ENCODE measurements around the gene PTPRN2.
"Not testable (repeated sequence)": the region's sequence is repeated elsewhere in the genome, so short reads cannot be mapped to it uniquely, and the experiment has no call there.

Gene PTPRN2

DNA sequence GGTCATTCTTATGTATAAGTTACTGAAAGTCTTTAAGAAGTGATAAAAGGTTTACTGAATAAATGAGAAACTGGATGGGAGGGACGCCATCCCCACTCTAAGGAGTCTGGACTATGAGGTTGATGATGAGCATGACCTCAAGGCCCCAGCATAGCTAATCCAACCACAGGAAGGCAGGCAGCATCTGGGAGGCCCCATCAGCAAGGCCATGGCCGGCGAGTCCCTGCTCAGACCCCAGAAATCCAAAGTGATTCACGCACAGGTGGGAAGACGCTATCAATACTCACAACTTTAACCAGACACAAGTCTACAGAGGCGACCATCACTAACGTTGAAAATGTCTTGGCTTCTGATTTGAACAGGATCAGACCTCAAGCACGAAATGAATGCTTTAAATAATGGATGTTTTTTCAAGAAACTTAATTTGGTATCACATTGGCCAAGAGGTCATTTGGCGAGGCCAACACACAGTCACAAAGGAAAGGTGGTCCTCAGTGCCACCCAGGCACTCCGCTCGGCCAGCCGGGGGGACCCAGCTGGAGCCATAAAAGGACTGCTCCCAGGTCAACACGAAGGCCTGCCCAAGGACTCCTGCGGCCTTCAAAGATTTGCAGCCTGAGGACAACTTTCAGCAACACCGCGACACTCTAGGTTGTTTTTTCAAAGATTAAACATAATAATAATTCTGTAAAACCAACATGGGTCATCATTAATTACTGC, 228.5 kb downstream of the PTPRN2 start:
- DNase-seq = no peak

DNA sequence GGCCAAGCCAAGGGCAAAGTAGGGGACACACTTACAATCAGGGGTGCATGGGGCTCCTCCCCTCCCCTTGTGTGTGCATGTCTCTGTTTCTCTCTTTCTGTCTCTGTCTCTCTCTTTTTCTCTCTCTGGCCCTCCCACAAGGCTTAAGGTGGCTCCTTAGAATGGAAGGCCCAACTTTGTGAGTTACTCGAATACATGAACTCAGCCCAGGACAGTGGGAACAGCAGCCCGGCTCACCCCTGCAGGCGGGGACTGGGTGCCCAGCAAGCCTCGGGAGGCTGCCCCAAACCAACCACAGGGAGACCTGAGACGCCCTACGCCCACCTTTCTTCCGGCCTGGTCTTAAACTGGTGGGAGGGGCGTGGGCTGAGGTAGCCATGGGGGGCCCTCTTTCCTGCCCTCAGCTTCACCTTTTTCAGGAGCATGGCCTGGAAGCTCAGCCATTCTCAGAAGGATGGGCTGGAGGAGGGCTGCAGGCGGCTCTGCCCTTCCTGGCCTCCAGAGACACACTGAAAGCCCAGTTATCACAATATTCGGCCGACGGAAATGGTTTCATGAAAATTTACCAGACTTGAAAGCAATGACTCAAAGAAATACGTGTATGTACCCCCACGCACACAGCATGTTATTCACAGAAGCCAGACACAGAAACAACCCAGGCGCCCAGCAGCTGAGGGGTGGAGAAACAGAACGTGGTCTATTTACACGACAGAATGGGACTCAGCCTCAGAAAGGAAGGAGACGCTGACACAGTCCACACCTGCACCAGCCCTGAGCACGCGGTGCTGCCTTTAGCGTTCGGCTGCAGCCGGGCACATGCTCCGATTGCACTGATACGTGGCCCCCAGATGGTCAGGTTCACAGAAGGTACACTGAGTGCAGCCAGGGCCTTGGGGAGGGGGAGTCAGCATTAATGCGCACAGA, 229.5 kb downstream of the PTPRN2 start:
- DNase-seq = no peak

DNA sequence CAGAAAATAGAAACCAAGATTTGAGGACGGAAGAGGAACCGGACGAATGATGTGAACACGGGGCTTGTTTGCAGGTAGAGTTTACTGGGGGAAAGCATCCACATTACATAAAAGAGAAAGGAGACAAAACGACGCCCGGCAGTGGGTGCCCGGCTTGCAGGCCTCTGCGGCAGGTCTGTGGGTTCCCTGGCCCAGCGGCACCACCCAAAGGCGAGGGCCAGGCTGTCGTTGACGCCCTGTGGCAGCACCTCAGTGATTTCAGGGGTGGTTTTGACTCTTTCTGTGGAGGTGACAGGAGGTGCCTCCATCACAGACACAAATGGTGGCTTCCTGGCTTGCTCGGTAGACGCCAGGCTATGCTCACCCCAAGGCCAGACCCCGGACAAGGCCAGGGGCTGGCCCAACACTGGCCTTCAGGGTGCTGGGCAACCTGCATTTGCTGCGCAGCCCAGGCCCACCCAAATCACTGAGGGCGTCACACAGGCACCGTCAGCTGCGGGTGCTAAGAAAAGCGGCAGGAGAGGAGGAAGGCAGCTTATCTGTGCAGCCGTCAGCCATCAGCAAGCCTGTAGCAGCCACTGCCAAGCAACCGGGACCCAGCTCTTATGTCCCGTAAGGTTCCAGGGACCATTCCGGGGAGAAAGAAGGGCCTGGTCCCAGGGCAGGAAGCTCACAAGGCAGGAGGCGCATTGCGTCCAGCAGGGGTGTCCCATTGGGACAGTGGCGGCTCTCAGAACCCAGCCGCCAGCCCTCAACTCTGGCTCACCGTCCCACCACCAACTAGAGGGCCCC, 230.3 kb downstream of the PTPRN2 start:
- no peak for DNase-seq

DNA sequence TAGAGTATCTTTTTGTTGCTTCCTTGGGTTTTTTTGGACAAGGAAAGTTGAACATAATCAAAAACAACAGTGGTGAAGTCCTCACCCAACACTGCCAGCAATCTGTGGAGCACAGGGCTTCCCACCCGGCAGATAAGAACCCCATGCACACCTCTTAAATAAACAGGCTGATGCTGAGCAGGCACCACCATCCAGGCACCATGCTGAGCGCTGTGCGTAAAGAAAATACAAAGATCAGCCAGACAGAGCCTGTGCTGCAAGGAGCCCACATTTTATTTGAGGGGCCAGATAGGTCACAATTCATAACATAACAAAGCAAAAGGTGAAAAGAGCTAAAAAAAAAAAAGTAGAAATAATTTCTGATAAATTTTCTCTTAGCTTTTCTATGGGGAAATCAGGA, 231.2 kb downstream of the PTPRN2 start:
- no peak for DNase-seq

DNA sequence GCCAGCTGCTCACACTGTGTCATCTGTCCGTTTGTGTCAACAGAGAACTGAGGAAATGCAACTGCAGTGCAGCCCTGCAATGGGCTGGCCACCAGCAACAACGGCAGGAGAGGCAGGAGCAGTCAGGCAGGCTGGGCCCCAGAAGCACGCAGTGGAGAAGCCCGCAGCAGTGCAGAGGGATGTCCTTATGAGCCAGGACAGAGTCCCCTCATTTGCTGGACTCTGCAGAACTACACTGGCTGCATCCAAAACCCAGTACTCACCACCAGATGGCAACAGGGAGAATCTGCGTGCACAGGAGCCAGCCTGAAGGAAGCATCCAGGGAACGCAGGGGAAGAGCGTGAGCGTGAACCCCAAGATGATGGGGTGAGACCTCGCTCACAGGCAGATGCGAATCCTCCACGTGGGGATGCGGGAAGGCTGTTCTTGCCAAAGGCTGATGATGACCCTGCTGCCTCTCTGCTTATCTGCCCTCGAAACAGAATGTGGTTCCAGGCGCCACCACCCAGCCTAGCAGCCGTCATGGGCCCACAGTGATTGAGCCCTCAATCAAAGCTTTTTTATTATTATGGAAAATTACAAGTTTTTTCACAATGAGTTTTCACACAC, 232.1 kb downstream of the PTPRN2 start:
- no peak for DNase-seq

DNA sequence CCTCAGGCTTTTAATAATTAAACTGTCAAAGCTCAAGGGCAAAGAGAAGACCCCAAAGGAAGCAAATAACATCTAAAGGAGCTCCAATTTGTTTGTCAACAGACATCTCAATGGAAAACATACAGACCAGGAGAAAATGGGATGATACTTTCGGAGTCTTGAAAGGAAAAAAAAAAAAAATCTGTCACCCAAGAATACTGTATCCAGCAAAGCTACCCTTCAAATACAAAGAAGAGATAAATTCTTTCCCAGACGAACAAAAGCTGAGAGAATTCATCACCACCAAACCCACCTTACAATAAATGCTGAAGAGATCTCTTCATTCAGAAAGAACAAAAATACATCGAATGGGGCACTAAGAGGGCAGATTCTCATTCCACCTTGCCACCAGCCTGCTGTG, 232.8 kb downstream of the PTPRN2 start:
- DNase-seq = no peak

DNA sequence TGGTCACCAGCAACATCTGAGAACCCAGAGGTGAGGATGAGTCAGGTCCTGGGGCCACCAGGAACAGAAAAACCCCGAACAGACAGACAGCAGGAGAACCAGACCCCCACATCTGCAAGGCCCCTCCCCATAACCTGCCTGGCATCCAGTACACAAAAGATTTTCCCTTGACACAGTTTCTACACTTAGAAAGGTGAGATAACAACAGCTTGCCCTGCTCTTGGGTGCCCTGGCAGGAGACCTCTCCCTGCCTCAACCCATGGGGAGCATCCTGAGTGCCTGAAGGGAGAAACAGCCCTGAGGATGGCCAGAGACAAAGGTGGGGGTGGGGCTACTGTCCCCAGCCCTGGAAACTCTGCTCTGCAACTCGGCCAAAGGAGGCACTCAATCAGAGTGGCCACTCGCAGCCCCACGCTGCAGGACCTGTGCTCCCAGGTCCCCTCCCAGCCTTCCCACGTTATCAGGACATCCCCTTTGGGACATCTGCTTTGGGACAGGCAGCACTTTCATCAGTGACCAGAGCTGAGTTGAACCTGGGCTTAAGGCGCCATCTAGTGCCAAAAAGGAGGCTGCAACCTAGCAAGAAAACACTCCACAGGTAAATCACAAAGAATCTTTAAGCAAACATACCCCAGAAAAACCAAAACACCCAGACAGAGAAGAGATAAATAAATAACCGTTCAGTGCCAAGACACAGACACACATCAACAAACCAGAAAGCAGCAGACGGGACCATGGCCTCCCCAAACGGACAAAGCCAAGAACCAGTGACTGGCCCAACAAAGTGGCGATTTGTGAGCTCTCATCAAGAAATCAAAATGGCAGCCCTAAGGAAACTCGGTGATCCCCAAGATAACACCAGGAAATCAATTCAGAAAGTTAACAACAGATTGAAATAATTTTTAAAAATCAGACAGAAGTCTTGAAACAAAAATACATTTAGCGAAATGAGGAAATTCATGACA, 233.7 kb downstream of the PTPRN2 start:
- no peak for DNase-seq

DNA sequence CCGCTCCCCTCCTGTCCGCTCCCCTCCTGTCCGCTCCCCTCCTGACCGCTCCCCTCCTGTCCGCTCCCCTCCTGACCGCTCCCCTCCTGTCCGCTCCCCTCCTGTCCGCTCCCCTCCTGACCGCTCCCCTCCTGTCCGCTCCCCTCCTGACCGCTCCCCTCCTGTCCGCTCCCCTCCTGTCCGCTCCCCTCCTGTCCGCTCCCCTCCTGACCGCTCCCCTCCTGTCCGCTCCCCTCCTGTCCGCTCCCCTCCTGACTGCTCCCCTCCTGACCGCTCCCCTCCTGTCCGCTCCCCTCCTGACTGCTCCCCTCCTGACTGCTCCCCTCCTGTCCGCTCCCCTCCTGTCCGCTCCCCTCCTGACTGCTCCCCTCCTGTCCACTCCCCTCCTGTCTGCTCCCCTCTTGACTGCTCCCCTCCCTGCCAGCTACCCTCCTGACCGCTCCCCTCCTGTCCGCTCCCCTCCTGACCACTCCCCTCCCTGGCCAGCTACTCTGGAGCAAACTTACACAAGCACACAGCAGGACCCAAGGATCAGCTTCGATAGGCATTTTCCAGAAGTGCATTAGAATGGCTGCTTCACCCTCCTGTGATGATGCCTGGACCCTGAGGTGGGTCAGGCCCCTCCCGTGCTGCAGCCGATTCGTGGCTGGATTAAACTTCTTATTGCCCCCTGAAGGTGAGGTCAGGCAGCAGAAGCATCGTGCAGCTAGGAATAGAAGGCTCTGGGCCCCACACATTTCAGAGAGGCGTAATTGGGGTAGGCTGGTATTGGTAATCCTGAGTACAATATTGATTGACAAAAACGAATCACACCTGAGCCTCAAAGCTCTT, 235.5 kb downstream of the PTPRN2 start:
- DNase-seq = not testable (repeated sequence)

DNA sequence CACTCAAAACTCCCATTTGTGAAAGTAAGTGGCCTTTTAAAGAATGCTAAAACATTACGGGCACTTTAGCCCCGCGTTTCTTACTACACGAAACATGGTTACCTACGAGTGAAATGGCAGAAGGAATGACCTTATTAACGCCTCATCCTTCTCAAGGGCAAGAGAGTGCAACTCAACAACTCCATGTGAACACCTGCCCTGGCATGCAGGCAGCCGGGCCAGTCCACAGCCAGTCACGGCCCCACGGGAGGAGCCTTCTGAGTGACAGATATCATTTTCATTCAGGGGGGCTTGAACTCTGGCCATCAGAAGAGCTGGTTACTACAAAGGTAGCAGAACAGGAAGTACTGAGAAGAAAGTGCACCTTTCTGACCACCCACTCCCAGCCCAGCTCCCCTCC, 236.1 kb downstream of the PTPRN2 start:
- DNase-seq = no peak

DNA sequence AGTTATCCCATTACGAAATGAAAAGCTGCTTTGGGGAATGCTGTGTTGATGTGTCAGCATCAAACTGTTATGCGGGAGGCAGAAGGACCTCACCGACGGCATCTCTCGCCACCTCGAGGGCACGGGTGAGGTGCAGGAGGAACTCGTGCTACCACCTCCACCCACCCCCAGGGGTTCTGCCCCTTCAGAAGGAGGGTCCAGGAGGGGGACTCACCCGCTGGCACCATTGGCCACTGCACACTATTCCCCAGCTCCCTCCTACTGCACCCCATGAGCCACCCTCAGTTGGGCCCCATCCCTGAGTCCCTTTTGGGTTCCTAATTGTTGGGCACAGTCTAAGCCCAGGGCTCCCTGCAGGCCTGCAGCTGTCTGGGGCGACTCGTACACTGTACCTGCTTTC, 236.6 kb downstream of the PTPRN2 start:
- DNase-seq = no peak

DNA sequence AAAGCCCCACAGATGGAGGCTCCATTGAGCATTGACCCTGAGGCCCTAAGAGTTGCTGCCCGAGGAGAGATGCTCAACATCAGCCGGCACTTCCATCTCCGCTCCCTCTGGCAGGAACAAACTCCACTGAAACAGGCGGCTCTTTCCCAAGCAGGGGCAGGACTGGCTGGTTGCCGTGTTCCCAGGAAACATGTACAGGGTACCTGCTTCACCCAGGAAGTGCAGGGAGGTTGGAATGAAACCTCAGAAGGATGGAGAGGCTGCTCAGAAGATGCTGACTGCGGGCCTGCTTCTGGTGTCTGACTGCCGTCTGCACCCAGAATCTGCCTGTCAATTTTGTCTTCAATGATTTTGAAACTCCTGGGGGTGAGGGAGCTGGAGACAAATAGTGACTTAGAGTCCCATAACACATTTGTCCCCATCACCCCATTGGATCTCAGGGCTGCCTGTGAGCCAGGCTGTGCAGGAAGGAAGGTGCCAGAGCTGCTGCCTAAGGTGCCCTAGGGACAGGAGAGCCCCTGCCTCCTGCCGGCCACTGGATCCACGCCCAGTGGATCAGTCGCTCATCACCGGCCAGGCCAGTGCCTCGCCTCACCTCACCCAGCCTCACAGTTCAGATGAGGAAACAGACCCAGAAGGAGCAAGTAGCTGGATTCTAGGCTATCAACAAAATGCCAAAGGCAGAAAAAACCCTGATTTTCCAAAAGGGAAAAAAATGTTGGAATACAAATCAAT, 237.3 kb downstream of the PTPRN2 start:
- DNase-seq = no peak

DNA sequence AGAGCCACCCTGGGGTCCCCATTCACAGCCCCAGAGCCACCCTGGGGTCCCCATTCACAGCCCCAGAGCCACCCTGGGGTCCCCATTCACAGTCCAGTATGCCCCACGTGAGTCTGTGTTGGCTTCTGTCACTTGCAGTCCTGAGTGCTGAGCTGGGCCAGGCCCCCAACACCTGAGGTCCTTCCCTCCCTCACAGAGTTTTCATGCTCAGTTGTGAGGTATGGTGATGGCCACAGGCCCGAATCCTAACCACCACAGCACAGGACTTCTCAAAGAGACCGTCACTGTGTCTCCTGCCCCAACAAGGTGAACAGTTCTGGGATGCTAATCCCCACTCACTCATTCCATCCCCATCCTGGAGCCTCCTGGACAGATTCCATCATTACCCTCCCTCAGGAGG, 239.2 kb downstream of the PTPRN2 start:
- DNase-seq = no peak

DNA sequence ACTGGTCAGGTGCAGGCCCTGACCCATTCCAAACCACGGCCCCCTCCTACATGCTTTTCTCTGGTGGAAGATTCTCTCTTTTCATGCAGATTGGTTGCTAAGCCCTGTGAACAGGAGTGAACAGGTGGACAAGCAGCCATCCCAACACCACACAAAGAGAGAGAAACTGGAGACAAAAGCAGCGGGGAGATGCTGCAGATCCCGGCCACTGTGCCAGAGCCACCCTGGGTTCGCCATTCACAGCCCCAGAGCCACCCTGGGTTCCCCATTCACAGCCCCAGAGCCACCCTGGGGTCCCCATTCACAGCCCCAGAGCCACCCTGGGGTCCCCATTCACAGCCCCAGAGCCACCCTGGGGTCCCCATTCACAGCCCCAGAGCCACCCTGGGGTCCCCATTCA, 239.6 kb downstream of the PTPRN2 start:
- not testable (repeated sequence) for DNase-seq

DNA sequence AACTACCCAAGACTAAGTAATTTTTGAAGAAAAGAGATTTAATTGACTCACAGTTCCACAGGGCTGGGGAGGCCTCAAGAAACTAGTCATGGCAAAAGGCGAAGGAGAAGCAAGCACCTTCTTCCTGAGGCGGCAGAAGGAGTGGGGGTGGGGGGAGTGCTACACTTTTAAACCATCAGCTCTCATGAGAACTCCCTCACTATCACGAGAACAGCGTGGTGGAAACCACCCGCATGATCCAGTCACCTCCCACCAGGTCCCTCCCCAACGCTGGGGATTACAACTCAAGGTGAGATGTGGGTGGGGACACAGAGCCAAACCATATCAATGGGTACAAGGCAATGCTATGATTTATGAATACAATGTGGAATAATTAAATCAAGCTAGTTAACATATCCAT, 241.9 kb downstream of the PTPRN2 start:
- no peak for DNase-seq

DNA sequence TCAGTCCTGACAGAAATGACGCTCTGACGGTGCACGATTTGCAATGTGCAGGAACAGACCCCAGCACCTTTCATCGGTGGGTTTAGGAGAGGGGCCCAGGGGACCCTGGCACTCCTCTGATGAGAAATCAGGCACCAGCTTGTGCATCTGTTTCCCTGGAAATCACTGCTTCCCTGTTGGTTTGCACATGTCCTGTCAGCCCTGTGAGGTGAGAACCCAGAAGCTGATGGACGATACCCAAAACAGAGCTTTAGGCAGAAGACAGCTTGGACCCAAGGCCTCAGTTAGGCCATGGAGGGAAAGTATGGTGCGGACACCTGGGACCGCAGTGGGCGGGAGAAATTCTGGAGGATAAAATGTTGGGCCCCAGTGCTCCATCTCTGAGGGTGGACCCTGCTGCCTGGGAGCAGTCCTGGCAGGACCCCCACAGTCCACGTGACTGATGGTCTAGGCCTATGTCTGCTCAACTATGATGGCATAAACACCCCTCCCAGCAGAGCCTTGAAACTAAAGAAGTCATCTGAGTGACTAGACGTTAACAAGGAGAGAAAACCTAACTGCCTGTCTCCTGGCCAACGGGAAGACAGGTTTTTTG, 242.8 kb downstream of the PTPRN2 start:
- no peak for DNase-seq

DNA sequence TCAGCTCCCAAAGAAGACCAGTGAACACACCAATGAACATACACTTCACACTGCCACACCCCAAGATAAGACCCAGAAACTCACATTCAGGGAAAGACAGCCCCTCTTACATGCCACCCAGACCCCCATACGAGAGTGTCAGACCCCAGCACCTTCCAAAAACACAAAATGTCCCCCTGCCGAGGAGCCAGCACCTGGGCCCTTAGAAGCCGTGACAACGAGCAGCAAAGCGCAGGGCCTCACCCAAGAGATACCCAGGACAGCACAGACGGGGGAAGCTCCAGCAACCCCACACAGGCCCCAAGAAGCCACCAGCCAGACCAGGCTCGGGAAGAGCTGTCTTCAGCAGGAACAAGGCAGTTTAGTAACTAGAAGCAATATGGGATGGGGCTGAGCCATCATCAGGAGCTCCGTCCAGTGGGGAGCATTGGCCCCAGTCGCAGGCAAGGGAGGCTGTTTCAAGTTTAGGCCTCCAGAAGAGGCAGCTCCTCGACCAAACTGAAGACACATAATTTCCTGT, 243.6 kb downstream of the PTPRN2 start:
- no peak for DNase-seq

DNA sequence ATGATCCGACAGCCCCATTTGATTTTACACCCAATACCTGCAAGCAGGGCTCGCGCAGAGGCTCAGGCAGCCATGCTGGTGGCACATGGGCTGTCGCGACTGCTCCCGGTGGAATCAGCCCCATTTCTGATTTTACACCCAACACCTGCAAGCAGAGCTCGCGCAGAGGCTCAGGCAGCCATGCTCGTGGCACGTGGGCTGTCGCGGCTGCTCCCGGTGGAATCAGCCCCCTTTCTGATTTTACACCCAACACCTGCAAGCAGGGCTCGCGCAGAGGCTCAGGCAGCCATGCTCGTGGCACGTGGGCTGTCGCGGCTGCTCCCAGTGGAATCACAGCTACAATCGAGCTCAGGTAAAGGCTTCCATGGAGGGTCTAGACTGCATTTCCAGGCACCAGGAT, 244.1 kb downstream of the PTPRN2 start:
- DNase-seq = no peak

DNA sequence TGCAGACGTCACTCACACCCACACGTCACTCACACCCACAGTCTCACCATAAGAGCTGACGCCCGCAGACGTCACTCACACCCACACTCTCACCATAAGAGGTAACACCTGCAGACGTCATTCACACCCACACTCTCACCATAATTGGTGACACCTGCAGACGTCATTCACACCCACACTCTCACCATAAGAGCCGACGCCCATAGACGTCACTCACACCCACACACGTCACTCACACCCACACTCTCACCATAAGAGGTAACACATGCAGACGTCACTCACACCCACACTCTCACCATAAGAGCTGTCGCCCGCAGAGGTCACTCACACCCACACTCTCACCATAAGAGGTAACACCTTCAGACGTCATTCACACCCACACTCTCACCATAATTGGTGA, 246.5 kb downstream of the PTPRN2 start:
- DNase-seq = not testable (repeated sequence)

DNA sequence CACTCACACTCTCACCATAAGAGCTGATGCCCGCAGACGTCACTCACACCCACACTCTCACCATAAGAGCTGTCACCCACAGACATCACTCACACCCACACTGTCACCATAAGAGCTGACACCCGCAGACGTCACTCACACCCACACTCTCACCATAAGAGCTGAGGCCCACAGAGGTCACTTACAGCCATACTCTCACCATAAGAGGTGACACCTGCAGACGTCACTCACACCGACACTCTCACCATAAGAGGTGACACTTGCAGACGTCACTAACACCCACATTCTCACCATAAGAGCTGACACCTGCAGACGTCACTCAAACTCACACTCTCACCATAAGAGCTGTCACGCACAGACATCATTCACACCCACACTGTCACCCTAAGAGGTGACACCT, 250.7 kb downstream of the PTPRN2 start:
- not testable (repeated sequence) for DNase-seq
